ENCODE data around the gene HYDIN. TPM values are rescaled to one million over a fixed set of nuclear protein-coding genes. Genes with fewer than 3 reads are reported as not detected.

HYDIN gene
- total and polyA plus RNA-seq, 2 donors (not counting 1 experiment from before 2014, with no cell fraction given): 0.54 to 1.7 TPM

DNA sequence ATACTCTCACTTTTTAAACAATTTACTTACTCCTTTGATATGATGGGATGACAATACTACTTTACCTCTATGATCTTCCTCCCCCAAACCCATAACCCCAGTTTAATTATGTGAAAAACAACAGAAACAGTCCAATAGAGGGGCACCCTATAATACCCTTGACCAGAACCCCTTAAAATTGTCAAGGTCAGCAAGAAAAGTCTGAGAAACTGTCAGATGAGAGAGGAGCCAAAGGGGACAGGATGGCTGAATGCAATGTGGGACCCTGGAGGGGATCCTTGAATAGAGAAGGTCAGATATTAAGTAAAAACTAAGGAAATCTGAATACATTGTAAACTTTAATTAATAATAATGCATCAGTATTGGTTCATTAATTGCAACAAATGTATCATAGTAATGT is 15.8 kb upstream of the HYDIN start:
- no peak overlapping the region for H3K4me2 ChIP-seq (ENCODE audit: extremely low read depth, insufficient read depth, low read length)
- DNase-seq (ENCODE audit: low read depth in 2 of 2): no peak
- H3K4me1 ChIP-seq (ENCODE audit: control insufficient read depth, extremely low read depth, insufficient read depth, low read length): no peaks in the 10 kb centered on the region
- H3K9ac ChIP-seq (ENCODE audit: insufficient read depth, low read length): no peak overlapping the region
- H3K27ac ChIP-seq (ENCODE audit: insufficient read depth, low read length): no peak overlapping the region
- no peaks in the 10 kb centered on the region for H3K79me2 ChIP-seq (ENCODE audit: control insufficient read depth, insufficient read depth, low read length)
- no peaks in the 10 kb centered on the region for H3K36me3 ChIP-seq (ENCODE audit: control insufficient read depth, insufficient read depth, low read length)
- no peak for TF ChIP-seq EZH2 (IDR thresholded peaks at IDR 0.05; ENCODE audit: low read length, missing control alignments)
- TF ChIP-seq, protein P1, sequence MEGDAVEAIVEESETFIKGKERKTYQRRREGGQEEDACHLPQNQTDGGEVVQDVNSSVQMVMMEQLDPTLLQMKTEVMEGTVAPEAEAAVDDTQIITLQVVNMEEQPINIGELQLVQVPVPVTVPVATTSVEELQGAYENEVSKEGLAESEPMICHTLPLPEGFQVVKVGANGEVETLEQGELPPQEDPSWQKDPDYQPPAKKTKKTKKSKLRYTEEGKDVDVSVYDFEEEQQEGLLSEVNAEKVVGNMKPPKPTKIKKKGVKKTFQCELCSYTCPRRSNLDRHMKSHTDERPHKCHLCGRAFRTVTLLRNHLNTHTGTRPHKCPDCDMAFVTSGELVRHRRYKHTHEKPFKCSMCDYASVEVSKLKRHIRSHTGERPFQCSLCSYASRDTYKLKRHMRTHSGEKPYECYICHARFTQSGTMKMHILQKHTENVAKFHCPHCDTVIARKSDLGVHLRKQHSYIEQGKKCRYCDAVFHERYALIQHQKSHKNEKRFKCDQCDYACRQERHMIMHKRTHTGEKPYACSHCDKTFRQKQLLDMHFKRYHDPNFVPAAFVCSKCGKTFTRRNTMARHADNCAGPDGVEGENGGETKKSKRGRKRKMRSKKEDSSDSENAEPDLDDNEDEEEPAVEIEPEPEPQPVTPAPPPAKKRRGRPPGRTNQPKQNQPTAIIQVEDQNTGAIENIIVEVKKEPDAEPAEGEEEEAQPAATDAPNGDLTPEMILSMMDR (conservative IDR thresholded peaks at IDR 0.05 in 1 of 2, IDR thresholded peaks at IDR 0.05 in 1 of 2; ENCODE audit: low read depth in 1 of 2, low read length in 2 of 2): no peak
- H3K4me3 ChIP-seq (replicated peaks in 1 of 4; ENCODE audit: control extremely low read depth in 1 of 4, insufficient read depth in 1 of 4, low read depth in 3 of 4, low read length in 4 of 4): no peak overlapping the region
- H3K9me3 ChIP-seq (ENCODE audit: control insufficient read depth, insufficient read depth, low read depth, low read length): no peaks in the 10 kb centered on the region
- no peaks in the 10 kb centered on the region for H3K27me3 ChIP-seq (ENCODE audit: control insufficient read depth, insufficient read depth, low read length)
- H2AFZ ChIP-seq (ENCODE audit: low read length): no peak overlapping the region
- no peaks in the 10 kb centered on the region for H4K20me1 ChIP-seq (ENCODE audit: control insufficient read depth, extremely low read depth, insufficient read depth, low read length)

DNA sequence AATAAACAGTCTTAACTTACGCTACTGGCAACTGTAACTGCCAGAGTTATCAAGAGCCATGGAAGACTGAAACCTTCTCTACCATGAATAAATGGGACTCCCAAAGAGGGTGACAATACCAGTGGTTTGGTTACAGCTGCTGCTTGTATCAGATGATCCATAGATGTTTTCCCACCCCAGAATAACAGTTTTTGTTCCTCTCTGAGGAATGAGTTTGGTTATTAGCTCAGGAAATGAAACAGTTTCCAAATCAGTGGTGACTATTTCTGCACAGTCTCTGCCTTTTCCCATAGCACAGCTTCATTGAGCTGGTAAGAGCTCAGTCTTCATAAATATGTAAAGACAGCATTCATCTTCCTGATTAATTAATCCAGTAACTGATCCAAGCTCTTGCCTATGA is 14.0 kb upstream of the HYDIN start:
- no peak overlapping the region for H3K9ac ChIP-seq (ENCODE audit: insufficient read depth, low read length)
- H3K4me3 ChIP-seq (replicated peaks in 1 of 4; ENCODE audit: control extremely low read depth in 1 of 4, insufficient read depth in 1 of 4, low read depth in 3 of 4, low read length in 4 of 4): no peak overlapping the region
- no peaks in the 10 kb centered on the region for H4K20me1 ChIP-seq (ENCODE audit: control insufficient read depth, extremely low read depth, insufficient read depth, low read length)
- H3K27ac ChIP-seq (ENCODE audit: insufficient read depth, low read length): no peak overlapping the region
- no peaks in the 10 kb centered on the region for H3K9me3 ChIP-seq (ENCODE audit: control insufficient read depth, insufficient read depth, low read depth, low read length)
- no peak overlapping the region for H2AFZ ChIP-seq (ENCODE audit: low read length)
- no peaks in the 10 kb centered on the region for H3K4me1 ChIP-seq (ENCODE audit: control insufficient read depth, extremely low read depth, insufficient read depth, low read length)
- H3K79me2 ChIP-seq (ENCODE audit: control insufficient read depth, insufficient read depth, low read length): no peaks in the 10 kb centered on the region
- TF ChIP-seq, protein P1 (conservative IDR thresholded peaks at IDR 0.05 in 1 of 2, IDR thresholded peaks at IDR 0.05 in 1 of 2; ENCODE audit: low read depth in 1 of 2, low read length in 2 of 2): no peak
- no peak for TF ChIP-seq EZH2 (IDR thresholded peaks at IDR 0.05; ENCODE audit: low read length, missing control alignments)
- no peaks in the 10 kb centered on the region for H3K27me3 ChIP-seq (ENCODE audit: control insufficient read depth, insufficient read depth, low read length)
- DNase-seq (ENCODE audit: low read depth in 2 of 2): no peak
- H3K36me3 ChIP-seq (ENCODE audit: control insufficient read depth, insufficient read depth, low read length): no peaks in the 10 kb centered on the region
- no peak overlapping the region for H3K4me2 ChIP-seq (ENCODE audit: extremely low read depth, insufficient read depth, low read length)

DNA sequence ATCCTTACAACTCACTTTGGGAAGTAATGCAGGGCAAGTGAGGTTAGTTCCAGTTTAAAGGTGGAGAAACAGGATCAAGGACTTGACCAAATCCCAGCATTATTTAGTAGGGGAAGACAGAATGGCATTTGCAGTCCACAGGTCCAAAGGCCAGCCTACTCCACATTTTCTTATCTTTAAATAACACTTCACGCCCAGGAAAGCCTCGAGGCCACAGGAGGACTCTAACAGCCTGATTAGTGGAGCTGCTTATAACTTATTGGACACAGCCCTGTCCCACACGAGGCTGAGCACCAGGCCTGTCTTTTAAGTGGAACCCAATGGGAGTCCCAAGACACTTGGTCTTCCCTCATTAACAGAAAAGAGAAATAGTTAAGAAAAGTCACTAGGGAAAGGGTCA is 12.1 kb upstream of the HYDIN start:
- no peaks in the 10 kb centered on the region for H3K4me1 ChIP-seq (ENCODE audit: control insufficient read depth, extremely low read depth, insufficient read depth, low read length)
- TF ChIP-seq, protein P1 (conservative IDR thresholded peaks at IDR 0.05 in 1 of 2, IDR thresholded peaks at IDR 0.05 in 1 of 2; ENCODE audit: low read depth in 1 of 2, low read length in 2 of 2): no peak
- TF ChIP-seq EZH2 (IDR thresholded peaks at IDR 0.05; ENCODE audit: low read length, missing control alignments): no peak

More for the DNA sequence above, 12.1 kb upstream of the HYDIN start:
- no peaks in the 10 kb centered on the region for H3K79me2 ChIP-seq (ENCODE audit: control insufficient read depth, insufficient read depth, low read length)
- H3K27me3 ChIP-seq (ENCODE audit: control insufficient read depth, insufficient read depth, low read length): no peaks in the 10 kb centered on the region
- no peak overlapping the region for H3K4me2 ChIP-seq (ENCODE audit: extremely low read depth, insufficient read depth, low read length)
- DNase-seq (ENCODE audit: low read depth in 2 of 2): no peak
- H3K9me3 ChIP-seq (ENCODE audit: control insufficient read depth, insufficient read depth, low read depth, low read length): no peaks in the 10 kb centered on the region
- H2AFZ ChIP-seq (ENCODE audit: low read length): no peak overlapping the region
- no peaks in the 10 kb centered on the region for H4K20me1 ChIP-seq (ENCODE audit: control insufficient read depth, extremely low read depth, insufficient read depth, low read length)
- H3K4me3 ChIP-seq (replicated peaks in 1 of 4; ENCODE audit: control extremely low read depth in 1 of 4, insufficient read depth in 1 of 4, low read depth in 3 of 4, low read length in 4 of 4): no peak overlapping the region
- H3K9ac ChIP-seq (ENCODE audit: insufficient read depth, low read length): no peak overlapping the region
- no peaks in the 10 kb centered on the region for H3K36me3 ChIP-seq (ENCODE audit: control insufficient read depth, insufficient read depth, low read length)
- H3K27ac ChIP-seq (ENCODE audit: insufficient read depth, low read length): no peak overlapping the region

All from fibroblast of lung (primary cell).